Hematopoietic multipotent progenitor cell (in vitro differentiated cells): ENCODE results near the gene ZNF514. TPM values are rescaled to one million over a fixed set of nuclear protein-coding genes. Genes with fewer than 3 reads are reported as not detected.
"Not testable (repeated sequence)": the region's sequence is repeated elsewhere in the genome, so short reads cannot be mapped to it uniquely, and the experiment has no call there.

Experiments used
- DNase-seq, 3 donors: peaks; one replicate each; pipeline ENCODE4 v3.0.0-alpha.2; 2011 to 2015; ENCODE audit warnings: low read depth in 2 of 3, low spot score in 2 of 3
- total RNA-seq: library from RNA; depleted of rRNA; stranded (reverse); fragments of >200 nt; gene quantifications from one replicate; pipeline ENCODE4 v1.2.3, GENCODE V29; 2012

Gene ZNF514
- total RNA-seq, 1 donor: 15.6 TPM

DNA sequence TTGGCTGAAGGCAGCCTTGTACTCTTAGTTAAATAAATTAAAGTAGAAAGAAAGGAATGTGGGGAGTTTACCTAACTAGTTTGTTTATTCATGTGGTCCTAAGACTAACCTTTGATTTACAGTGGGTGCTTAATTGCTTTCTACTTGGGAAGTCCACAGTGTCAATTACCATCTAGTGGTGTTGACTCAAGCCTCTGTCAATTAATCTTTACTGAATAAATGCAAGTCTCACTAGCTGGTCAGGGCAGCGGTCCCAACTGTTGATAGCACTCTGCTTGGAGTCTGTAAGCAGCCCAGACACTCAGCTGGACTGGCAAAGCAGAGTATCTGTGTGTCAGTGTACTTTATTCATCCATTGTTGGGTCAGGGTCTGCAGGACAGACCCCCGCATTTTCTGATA lies 15.8 kb downstream of the ZNF514 start:
- DNase-seq: no peak

DNA sequence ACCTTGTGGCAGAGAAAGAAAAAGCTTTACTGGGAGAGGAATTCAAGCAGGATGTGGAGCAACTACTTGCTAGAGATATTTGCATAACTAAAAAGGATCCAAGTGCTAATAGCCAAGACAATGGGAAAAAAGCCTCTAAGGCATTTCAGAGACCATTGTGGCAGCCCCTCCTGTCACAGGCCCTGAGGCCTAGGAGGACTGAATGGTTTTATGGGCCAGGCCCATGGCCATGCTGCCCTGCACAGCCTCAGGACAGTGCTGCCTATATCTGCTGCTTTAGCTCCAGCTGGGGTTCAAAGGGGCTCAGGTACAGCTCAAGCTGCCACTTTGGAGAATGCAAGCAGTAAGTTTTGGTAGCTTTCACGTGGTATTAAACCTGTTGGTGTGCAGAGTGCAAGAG lies 20.9 kb downstream of the ZNF514 start:
- no peak for DNase-seq

DNA sequence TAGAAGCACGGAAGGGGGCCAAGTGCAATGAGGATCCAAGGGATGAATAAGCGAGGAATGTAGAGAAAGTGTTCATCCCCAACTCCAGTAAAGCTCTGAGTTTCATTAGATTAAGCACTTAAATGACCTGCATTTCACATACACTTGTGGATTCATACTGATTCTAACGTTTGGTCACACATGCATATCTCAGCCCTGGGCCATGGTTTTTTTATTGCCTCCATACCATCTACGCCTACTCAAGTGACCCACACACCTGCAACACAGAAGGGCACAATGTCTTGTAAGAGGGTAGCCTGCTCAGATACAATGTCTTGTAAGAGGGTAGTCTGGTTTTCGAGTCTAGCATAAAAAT lies 37.5 kb downstream of the ZNF514 start:
- no peak for DNase-seq

DNA sequence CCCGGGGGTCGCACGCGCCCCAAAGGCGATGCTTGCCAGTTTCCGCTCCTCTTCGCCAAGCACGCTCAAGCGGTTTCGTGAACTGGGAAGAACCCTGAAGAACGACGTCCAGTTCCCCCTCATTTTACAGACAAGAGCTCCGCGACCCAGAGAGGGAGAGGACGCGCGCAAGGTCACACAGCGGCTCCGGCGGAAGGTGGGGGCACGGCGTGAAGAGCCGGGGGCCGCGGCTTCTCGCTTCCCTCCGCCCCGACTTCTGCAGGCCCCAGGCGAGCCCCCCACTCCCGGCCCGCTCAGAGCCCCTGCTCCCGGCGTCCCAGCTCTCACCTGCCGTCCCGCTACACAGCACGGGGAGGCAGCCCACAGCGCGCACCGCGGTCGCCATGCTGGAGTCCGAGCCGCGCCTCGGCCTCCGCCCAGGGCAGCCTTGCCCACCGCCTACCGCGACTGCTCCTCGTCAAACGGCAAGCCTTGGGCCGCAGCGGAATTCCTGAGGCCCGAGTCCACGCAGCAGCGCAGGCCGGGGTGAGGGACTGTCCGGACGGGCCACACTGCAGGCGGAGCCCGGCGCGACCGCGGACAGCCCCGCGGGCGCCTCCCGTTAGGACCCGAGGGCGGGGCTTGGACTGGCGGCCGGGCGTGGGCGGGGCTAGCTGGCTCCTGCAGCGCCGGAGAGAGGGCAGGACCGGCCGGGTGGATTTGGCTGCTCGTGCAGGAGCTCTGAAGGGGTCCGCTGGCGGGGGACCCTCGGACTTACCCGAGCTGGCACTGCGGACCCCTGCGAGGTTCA lies 38.0 kb downstream of the ZNF514 start, which contains the start of gene MRPS5:
Gene MRPS5 (minus strand): TSS at position 402 of the 790 bp plus-strand sequence. CDS start 17 bp downstream, at position 385.
- peak; percentile 65 to 80 (median 70) for DNase-seq

DNA sequence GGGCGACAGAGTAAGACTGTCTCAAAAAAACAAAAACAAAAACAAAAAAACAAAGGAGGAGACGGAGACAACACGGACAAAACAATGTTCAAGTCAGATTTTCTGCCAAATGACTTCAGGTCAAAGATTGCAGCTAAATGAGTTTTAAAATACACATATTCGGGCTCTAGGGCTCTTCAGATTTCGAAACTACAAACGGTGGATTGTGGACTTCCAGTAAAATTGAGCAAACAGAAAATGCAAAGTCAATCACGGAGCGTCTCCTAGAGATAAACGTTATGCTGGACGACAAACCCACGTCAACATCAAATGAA lies 38.6 kb downstream of the ZNF514 start:
- DNase-seq: no peak

DNA sequence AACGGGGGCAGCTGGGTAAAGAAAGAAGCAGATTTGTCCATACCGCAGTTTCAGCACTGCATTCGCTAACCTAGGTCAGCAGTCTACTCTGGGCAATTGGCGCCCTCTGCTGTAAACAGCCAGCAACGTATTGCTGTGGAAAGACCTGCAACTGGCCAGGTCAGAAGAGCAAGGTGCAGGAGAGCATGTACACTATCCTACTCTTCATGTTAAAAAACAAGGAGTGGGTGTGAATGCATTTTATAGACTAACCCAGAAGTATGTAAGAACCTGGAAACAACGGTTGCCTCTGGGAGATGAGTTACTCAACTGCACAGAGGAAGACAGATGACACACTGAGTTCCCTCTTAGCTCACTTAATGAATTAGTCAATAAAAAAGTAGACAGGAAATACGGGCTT lies 44.2 kb downstream of the ZNF514 start:
- peak; percentile 43 to 76 (median 63) for DNase-seq

DNA sequence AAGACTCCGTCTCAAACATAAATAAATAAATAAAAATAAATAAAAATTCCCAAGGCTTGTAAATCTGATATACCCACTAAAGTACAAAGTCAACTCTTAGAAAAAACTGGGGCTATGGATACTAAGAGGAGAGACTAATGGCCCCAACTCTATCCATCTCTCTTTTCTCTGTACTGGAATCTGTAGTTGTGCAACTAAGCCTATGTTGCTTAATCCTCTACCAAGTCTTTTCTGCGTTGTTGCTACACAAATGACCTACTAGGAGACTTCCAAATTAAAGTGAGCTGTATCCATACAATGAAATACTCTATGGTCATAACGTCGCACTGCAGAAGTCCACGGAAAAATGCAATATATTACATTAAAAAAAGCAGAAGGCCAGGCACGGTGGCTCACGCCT lies 46.2 kb downstream of the ZNF514 start:
- DNase-seq: no peak

DNA sequence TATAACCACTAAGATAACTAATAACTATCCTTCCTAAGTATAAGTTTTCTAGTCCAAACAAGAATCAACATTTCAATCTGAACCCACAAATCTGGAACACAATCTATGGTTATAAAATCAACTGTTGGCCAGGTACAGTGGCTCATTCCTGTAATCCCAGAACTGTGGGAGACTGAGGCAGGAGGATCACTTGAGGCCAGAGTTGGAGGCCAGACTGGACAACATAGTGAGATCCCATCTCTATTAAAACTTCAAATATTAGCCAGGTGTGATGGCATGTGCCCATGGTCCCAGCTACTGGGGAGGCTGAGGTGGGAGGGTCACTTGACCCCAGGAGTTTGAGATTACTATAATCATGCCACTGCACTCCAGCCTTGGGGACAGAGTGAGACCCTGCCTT lies 49.3 kb downstream of the ZNF514 start:
- no peak for DNase-seq

DNA sequence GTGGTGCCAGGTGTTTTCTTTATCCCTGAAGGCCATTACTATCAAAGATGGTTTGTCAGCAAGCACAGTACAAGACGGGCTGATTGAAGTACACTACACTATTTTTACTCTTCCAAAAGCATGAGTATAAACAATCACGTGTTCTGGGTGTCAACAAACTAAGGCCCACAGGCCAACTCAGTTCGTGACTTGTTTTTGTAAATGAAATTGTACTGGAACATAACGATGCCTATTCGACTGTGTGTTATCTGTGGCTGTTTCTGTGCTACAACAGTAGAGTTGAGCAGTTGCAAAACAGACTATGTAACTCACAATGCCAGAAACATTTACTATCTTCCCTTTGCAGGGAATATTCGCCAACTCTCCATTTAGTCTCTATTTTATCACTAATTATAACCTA lies 50.4 kb downstream of the ZNF514 start:
- DNase-seq: no peak

DNA sequence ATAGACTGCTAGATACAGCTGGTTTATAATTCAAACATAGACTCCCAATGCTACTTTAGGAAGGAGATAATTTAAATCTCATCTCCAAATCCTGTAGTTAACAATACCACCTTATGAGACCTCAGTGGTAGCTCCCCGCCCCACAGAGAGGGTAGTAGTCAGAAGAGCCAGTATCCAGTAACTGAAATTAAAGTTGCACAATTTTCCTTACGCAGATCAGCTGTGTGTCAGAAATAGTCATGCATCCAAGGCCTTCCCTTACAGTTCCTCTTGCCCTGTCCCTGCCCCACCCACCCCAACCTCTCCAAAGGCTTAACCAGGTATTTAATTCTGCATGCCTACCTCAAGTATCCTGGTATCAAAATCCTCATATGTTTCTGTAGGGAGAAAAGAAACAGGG lies 53.6 kb downstream of the ZNF514 start:
- DNase-seq: no peak

DNA sequence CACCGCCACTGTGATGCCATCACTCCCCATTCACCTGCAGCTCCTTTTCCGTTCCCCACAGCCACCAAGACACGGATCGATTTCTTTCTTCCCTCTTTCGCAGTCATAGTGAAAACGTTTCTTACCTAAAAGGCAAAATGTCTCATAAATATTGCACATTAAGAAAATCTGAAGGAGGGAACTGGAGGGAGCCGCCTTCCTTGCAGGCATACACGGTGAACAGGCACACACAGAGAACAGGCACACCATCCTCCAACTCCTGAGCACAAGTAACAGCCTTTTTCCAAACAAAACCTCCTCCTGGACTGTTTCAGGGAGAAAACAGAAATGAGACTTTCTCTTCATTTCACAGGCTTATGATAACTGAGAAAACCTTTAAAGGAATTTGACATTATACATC lies 55.0 kb downstream of the ZNF514 start:
- no peak for DNase-seq

DNA sequence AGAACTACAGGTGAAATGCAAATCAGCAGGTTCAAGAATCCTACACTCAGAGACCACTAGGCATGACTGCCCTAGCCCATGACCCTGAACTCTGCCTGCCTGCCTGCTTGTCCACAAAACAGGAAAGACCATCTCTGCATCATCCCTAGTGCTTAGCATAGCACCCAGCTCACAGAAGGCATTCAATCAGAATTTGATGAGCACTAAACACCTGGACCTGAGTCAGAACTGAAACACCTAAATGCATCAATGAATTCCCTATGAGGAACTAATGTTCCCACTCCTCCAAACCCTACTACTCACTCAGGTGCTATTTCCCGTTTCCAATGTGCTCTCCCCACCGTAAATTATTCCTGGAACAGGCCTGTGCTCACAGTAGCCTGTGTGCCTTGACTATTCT lies 59.7 kb downstream of the ZNF514 start:
- no peak for DNase-seq

DNA sequence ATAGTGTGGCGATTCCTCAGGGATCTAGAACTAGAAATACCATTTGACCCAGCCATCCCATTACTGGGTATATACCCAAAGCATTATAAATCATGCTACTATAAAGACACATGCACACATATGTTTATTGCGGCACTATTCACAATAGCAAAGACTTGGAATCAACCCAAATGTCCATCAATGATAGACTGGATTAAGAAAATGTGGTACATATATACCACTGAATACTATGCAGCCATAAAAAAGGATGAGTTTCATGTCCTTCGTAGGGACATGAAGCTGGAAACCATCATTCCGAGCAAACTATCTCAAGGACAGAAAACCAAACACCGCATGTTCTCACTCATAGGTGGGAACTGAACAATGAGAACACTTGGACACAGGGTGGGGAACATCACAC lies 61.4 kb downstream of the ZNF514 start:
- DNase-seq: not testable (repeated sequence)

Other genes with a start within 250 kb of the ZNF514 start
- 0.54 TPM for gene MAL, start 134.1 kb downstream of the ZNF514 start, total RNA-seq
- 27.7 TPM for gene MRPS5, start 38.0 kb downstream of the ZNF514 start, total RNA-seq
- gene ZNF2, start 6.0 kb upstream of the ZNF514 start, total RNA-seq: 5.7 TPM
- 4.8 TPM for gene ZNF892, start 47.7 kb upstream of the ZNF514 start, total RNA-seq
- gene PROM2, start 114.6 kb upstream of the ZNF514 start, total RNA-seq: 0.54 TPM
- gene KCNIP3, start 137.5 kb upstream of the ZNF514 start, total RNA-seq: 7.5 TPM
- gene FAHD2A, start 242.9 kb upstream of the ZNF514 start, total RNA-seq: 40.1 TPM